GM10847 (cell line): ENCODE results near the gene CEP192.

Experiments used
- POLR2A ChIP-seq: IDR thresholded peaks from 2 replicates; pipeline ENCODE4 v1.6.1; 2011; ENCODE audit not compliant: insufficient read length; ENCODE audit errors: extremely low read depth

CEP192 gene

DNA sequence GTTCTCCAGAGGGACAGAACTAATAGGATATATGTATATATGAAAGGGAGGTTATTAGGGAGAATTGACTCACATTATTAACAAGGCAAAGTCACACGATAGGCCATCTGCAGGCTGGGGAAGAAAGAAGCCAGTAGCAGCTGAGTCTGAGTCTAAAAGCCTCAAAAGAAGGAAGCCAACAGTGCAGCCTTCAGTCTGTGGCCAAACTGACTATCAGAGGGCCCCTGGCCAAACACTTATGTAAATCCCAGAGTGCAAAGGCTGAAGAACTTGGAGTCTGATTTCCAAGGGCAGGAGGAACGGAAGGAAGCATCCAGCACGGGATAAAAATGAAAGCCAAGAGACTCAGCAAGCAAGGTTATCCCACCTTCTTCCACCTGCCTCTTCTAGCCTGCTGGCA lies 119.4 kb downstream of the CEP192 start:
- no peak for TF ChIP-seq POLR2A

GRCh38 chr18:13112982-13113381 lies 121.8 kb downstream of the CEP192 start:
- TF ChIP-seq POLR2A = no peak

GRCh38 chr18:13120255-13120654 lies 129.1 kb downstream of the CEP192 start:
- no peak for TF ChIP-seq POLR2A

DNA sequence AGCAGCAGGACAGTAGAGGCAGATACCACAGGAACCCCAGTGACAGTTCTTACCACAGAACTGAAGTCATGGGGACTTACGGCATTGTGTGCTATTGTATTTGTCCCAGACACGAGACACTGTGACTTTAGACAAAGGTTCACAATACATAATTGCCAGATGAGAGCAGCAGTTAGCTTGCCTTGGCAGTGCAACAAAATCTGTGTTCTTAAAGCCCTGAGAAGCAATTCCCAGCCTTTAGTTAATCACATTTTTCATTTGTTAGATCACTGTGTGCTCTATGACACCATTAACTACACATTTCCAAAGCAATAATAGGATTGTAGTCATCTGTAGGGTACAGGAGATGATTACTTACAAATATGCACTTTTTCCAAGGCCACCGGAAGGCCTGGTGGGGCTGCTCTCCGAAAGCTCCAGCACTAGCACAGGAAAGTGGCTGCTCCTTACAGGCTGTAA lies 129.8 kb downstream of the CEP192 start:
- no peak for TF ChIP-seq POLR2A

GRCh38 chr18:13124411-13124810 lies 133.2 kb downstream of the CEP192 start:
- TF ChIP-seq POLR2A = no peak

DNA sequence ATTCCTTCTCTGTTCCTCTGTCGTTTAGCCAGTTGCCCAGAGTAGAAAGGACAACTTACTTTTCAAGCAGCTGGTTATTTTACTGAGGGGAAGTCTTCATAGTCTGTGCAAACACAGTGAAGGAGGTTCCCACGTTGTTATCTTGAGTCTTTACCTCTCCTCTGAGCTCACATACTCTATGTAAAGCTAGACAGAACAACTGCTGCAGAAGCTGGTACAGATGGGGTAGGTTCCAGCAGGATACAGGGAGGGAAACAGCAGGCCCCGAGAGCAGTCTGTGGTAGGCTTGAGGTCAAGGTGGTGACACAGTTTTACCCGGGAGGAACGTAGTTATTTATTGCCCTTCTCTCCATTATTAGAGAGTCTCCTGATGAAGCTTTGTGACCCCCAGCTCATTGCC lies 134.0 kb downstream of the CEP192 start:
- TF ChIP-seq POLR2A = no peak

DNA sequence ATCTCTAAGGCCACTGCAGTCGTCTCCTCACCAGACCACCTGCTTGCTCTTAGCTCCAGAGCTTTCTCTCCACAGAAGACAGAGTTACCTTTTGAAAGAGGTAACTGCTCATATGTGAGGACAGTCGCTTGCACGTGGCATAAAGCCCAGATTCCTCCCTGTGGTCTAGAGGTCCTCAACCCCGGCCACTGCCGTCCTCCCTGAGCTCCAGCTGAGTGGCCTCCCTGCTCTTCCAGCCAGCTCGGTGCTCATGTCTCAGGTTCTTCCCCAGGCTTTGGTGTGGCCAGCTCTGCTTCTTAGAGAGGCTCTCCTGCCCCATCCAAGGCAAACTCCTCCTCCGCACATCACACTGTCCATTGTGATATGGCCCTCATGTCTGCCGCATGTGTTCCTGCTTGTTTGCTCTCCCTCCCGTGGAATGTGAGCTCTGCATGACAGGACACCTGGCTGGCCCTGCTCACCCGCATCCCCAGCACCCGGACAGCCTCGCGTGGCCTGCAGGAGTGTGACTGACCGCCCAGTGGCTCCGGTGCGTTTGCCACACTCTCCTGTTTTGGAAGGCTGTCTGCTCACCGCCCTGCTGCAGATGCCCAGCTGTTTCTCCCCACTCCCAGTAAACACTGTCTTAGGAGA lies 135.9 kb downstream of the CEP192 start:
- TF ChIP-seq POLR2A = peak; percentile 12

DNA sequence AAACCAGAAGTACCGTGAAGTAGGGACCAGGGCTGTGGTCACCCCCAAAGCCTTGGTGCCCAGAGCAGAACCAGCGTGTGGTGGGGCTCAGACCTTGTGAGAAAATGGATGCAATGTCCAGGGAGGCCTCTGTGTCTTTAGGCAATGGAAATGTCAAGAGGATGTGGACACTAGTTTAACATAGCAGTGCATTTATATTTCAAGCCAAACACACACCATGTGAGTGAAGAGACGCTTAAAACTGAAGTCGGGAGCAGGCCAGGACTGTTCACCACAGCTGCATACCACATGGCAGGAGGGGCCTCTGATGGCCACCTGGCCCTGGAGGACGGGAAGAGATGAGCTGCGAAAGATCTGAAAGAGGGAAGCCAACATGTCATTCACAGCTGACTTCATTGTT lies 140.1 kb downstream of the CEP192 start:
- no peak for TF ChIP-seq POLR2A

DNA sequence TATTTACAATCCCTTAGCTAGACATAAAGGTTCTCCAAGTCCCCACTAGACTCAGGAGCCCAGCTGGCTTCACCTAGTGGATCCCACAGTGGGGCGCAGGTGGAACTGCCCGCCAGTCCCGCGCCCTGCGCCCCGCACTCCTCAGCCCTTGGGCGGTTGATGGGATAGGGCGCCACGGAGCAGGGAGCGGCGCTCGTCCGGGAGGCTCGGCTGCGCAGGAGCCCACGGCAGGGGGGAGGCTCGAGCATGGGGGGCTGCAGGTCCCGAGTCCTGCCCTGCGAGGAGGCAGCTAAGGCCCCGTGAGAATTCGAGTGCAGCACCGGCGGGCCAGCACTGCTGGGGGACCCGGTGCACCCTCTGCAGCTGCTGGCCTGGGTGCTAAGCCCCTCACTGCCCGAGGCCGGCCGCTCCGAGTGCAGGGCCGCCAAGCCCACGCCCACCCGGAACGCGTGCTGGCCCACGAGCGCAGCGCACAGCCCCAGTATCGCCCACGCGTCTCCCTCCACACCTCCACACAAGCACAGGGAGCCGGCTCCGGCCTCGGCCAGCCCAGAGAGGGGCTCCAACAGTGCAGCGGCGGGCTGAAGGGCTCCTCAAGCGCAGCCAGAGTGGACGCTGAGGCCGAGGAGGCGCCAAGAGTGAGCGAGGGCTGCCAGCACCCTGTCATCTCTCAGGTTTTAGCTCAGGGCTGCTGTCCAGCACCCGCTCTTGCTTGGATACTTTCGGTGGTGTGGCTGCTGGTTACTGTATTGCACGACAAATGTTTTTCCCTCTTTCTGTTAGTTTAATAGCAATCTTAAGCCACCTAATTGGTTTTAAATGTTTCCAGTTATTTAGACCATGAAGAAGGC lies 143.6 kb downstream of the CEP192 start:
- no peak for TF ChIP-seq POLR2A

GRCh38 chr18:13136056-13136903 lies 145.1 kb downstream of the CEP192 start:
- no peak for TF ChIP-seq POLR2A

GRCh38 chr18:13136904-13137669 lies 145.9 kb downstream of the CEP192 start:
- no peak for TF ChIP-seq POLR2A

DNA sequence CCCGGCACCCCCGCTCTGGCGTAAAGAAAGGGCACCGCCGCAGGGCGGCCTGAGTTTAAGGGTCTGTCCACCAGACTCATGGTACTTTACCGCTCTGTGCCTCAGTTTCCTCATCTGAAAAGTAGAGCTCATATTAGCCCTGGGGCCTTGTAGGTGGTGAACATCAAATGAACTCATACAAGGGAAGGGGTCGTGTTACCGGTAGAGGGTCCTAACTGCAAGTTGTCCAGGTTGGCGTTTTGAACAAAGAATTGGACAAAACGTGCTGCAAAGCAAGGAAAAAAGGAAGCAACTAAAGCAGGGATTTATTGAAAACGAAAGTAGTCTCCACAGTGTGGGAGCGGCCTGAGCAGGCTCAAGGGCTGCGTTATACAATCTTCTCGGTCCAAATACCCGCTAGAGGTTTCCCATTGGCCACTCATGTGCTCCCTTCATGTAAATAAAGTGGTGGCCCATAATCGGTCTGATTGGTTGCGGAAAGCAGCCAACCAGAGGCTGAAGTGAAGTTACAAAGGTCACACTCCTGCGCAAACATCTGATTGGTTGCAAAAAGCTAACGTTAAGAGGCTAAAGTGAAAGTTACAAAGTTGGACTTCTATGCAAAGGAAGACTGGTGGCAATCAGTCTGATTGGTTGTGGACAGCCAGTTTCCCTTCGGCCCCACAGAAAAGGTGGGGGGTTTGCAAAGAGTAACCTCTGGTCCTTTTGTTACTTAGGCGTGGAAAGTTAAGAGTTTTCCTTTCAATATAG lies 146.7 kb downstream of the CEP192 start:
- no peak for TF ChIP-seq POLR2A

GRCh38 chr18:13138420-13139139 lies 147.4 kb downstream of the CEP192 start:
- no peak for TF ChIP-seq POLR2A
